Measurements from ENCODE around the gene A3GALT2. TPM values are rescaled to one million over a fixed set of nuclear protein-coding genes. Genes with fewer than 3 reads are reported as not detected.

A3GALT2 gene
- total RNA-seq = not detected

- FAIRE-seq = no peak
- DNase-seq (ENCODE audit: low spot score in 2 of 2) = no peak
Measured at GRCh38 chr1:33320619-33321165, at the start of gene A3GALT2. A3GALT2 (minus strand) TSS chr1:33321098; CDS start chr1:33321098, 0 bp downstream.

GRCh38 chr1:33370301-33370700 lies 49.4 kb upstream of the A3GALT2 start:
- FAIRE-seq (no peak), DNase-seq (ENCODE audit: low spot score in 2 of 2) (no peak)

GRCh38 chr1:33369764-33370163 lies 48.9 kb upstream of the A3GALT2 start:
- no peak for FAIRE-seq
- no peak for DNase-seq (ENCODE audit: low spot score in 2 of 2)

GRCh38 chr1:33369081-33369480 lies 48.2 kb upstream of the A3GALT2 start:
- DNase-seq (ENCODE audit: low spot score in 2 of 2) (no peak), FAIRE-seq (no peak)

- DNase-seq (ENCODE audit: low spot score in 2 of 2) (no peak), FAIRE-seq (no peak)
Measured at GRCh38 chr1:33368431-33368830, 47.5 kb upstream of the A3GALT2 start.

GRCh38 chr1:33367485-33368405 lies 46.8 kb upstream of the A3GALT2 start:
- DNase-seq (ENCODE audit: low spot score in 2 of 2) (peak; percentile 80 to 85), FAIRE-seq (no peak)

- no peak for DNase-seq (ENCODE audit: low spot score in 2 of 2)
- FAIRE-seq = no peak
Measured at GRCh38 chr1:33366762-33367484, 46.0 kb upstream of the A3GALT2 start.

GRCh38 chr1:33365560-33365997 lies 44.7 kb upstream of the A3GALT2 start:
- FAIRE-seq (no peak), DNase-seq (ENCODE audit: low spot score in 2 of 2) (no peak)

GRCh38 chr1:33364565-33364918 lies 43.6 kb upstream of the A3GALT2 start:
- no peak for DNase-seq (ENCODE audit: low spot score in 2 of 2)

GRCh38 chr1:33363470-33363861 lies 42.6 kb upstream of the A3GALT2 start:
- no peak for DNase-seq (ENCODE audit: low spot score in 2 of 2)

More at GRCh38 chr1:33364565-33364918, 43.6 kb upstream of the A3GALT2 start:
- FAIRE-seq = no peak

GRCh38 chr1:33363021-33363420 lies 42.1 kb upstream of the A3GALT2 start:
- no peak for DNase-seq (ENCODE audit: low spot score in 2 of 2)

More at GRCh38 chr1:33363470-33363861, 42.6 kb upstream of the A3GALT2 start:
- FAIRE-seq = no peak

GRCh38 chr1:33361532-33362235 lies 40.8 kb upstream of the A3GALT2 start:
- no peak for DNase-seq (ENCODE audit: low spot score in 2 of 2)
- no peak for FAIRE-seq

More at GRCh38 chr1:33363021-33363420, 42.1 kb upstream of the A3GALT2 start:
- no peak for FAIRE-seq

- FAIRE-seq (no peak), DNase-seq (ENCODE audit: low spot score in 2 of 2) (no peak)
Measured at GRCh38 chr1:33360367-33360766, 39.5 kb upstream of the A3GALT2 start.

GRCh38 chr1:33359931-33360330 lies 39.0 kb upstream of the A3GALT2 start:
- DNase-seq (ENCODE audit: low spot score in 2 of 2) (no peak), FAIRE-seq (no peak)

- FAIRE-seq (no peak), DNase-seq (ENCODE audit: low spot score in 2 of 2) (no peak)
Measured at GRCh38 chr1:33358795-33359503, 38.1 kb upstream of the A3GALT2 start.

- DNase-seq (ENCODE audit: low spot score in 2 of 2) = no peak
- FAIRE-seq = no peak
Measured at GRCh38 chr1:33358114-33358794, 37.4 kb upstream of the A3GALT2 start.

- FAIRE-seq = no peak
- no peak for DNase-seq (ENCODE audit: low spot score in 2 of 2)
Measured at GRCh38 chr1:33357099-33357498, 36.2 kb upstream of the A3GALT2 start.

GRCh38 chr1:33354707-33355316 lies 33.9 kb upstream of the A3GALT2 start:
- no peak for FAIRE-seq
- no peak for DNase-seq (ENCODE audit: low spot score in 2 of 2)

GRCh38 chr1:33353531-33353930 lies 32.6 kb upstream of the A3GALT2 start:
- FAIRE-seq = no peak
- DNase-seq (ENCODE audit: low spot score in 2 of 2) = no peak

All from frontal cortex (tissue), 4 donors.